ENCODE results near the gene MAB21L3.

- TF ChIP-seq EZH2phosphoT487 (IDR thresholded peaks at IDR 0.05; ENCODE audit: unreplicated experiment) (no peak), CTCF (conservative IDR thresholded peaks at IDR 0.05; ENCODE audit: low read depth in 2 of 2) (no peak), REST (IDR thresholded peaks at IDR 0.05; ENCODE audit: unreplicated experiment) (no peak), EZH2 (IDR thresholded peaks at IDR 0.05; ENCODE audit: low read depth, unreplicated experiment) (no peak), POLR2AphosphoS5 (IDR thresholded peaks at IDR 0.05; ENCODE audit: low read depth) (no peak), JUNB (IDR thresholded peaks at IDR 0.05; ENCODE audit: unreplicated experiment) (no peak), CREB1 (CRISPR knock-in tag; IDR thresholded peaks at IDR 0.05; ENCODE audit: low read depth) (no peak), ZNF331 (CRISPR knock-in tag; IDR thresholded peaks at IDR 0.05; ENCODE audit: low read depth) (no peak)
These were observed 3.8 kb upstream of the MAB21L3 start for GRCh38 chr1:116107371-116107770.

Measured in GM23338 (cell line).